ENCODE results near the gene MED12L.

GRCh38 chr3:151278230-151278629, 192.8 kb downstream of the MED12L start, which contains the start of gene P2RY14:
- no peak for TF ChIP-seq CTCF (IDR thresholded peaks at IDR 0.05)
- no peak for TF ChIP-seq POLR2A (IDR thresholded peaks at IDR 0.05)

Data from lower leg skin (tissue), 3 donors.